ENCODE measurements around the gene P4HB. TPM values are rescaled to one million over a fixed set of nuclear protein-coding genes. Genes with fewer than 3 reads are reported as not detected.

P4HB gene
- total and polyA plus RNA-seq, 8 donors = 485 to 935 (median 547) TPM

- Histone ChIP-seq H3K4me1 (peaks cover 7 to 14% of the 10 kb centered on the region in 2 donors), H3K9me3 (no peaks in the 10 kb centered on the region), H3K27ac (no peak within 1 kb of the TSS), H3K27me3 (peaks cover 0 to 23% of the 10 kb centered on the region in 2 donors), H3K4me3 (peak within 1 kb of the TSS; percentile 9 to 16), H3K36me3 (peaks cover 0 to 77% of the 10 kb centered on the region in 2 donors)
- ATAC-seq (peak; percentile 47), DNase-seq (peak in 1 of 4 donors; percentile 80)
- intact Hi-C loops (cut with DNase I) = no loop called here
- no peak for TF ChIP-seq CTCF (IDR thresholded peaks at IDR 0.05)
Observed at GRCh38 chr17:81902023-81902652, 41.8 kb upstream of the P4HB start, which contains the start of gene NPB. Gene NPB, plus strand, starts transcription at chr17:81902238. Its CDS starts 40 bp downstream, at chr17:81902278.

- peak overlapping the region; percentile 9 to 16 for H3K4me3 ChIP-seq
- H3K27ac ChIP-seq = no peak overlapping the region
- peaks cover 0 to 77% of the 10 kb centered on the region in 2 donors for H3K36me3 ChIP-seq
- TF ChIP-seq CTCF (IDR thresholded peaks at IDR 0.05) = no peak
- no peak for DNase-seq
- peaks cover 0 to 23% of the 10 kb centered on the region in 2 donors for H3K27me3 ChIP-seq
- no peaks in the 10 kb centered on the region for H3K9me3 ChIP-seq
- intact Hi-C loops (cut with DNase I) = no loop called here
- no peak for ATAC-seq
- peaks cover 7 to 14% of the 10 kb centered on the region in 2 donors for H3K4me1 ChIP-seq
Observed at GRCh38 chr17:81901167-81902022, 41.1 kb upstream of the P4HB start.

GRCh38 chr17:81900181-81900820 is 40.0 kb upstream of the P4HB start:
- ATAC-seq (no peak), DNase-seq (no peak)
- Histone ChIP-seq H3K27me3 (peaks cover 0 to 23% of the 10 kb centered on the region in 2 donors), H3K9me3 (no peaks in the 10 kb centered on the region), H3K36me3 (peaks cover 0 to 77% of the 10 kb centered on the region in 2 donors), H3K27ac (no peak overlapping the region), H3K4me3 (no peak overlapping the region), H3K4me1 (peaks cover 7 to 14% of the 10 kb centered on the region in 2 donors)
- intact Hi-C loops (cut with DNase I) = no loop called here
- no peak for TF ChIP-seq CTCF (IDR thresholded peaks at IDR 0.05)

- no peak for DNase-seq
- no peak for TF ChIP-seq CTCF (IDR thresholded peaks at IDR 0.05)
- H3K4me3 ChIP-seq = no peak overlapping the region
- no peak overlapping the region for H3K27ac ChIP-seq
- peaks cover 0 to 77% of the 10 kb centered on the region in 2 donors for H3K36me3 ChIP-seq
- peaks cover 0 to 23% of the 10 kb centered on the region in 2 donors for H3K27me3 ChIP-seq
- intact Hi-C loops (cut with DNase I) = no loop called here
- H3K9me3 ChIP-seq = no peaks in the 10 kb centered on the region
- peaks cover 7 to 14% of the 10 kb centered on the region in 2 donors for H3K4me1 ChIP-seq
- ATAC-seq = no peak
Observed at GRCh38 chr17:81899514-81900166, 39.3 kb upstream of the P4HB start.
